GM18870 (cell line): ENCODE results near the gene MEGF11.
A peak's percentile ranks its signal among the peaks of the same experiment; 100 is the strongest.

Experiments
- ATAC-seq: cut with Tn5 transposase; IDR thresholded peaks from one replicate; pipeline ENCODE4 v1.9.1; 2021; ENCODE audit warnings: moderate library complexity; ENCODE audit not compliant: unreplicated experiment

MEGF11 gene

GRCh38 chr15:65927545-65927944, 326.0 kb downstream of the MEGF11 start:
- ATAC-seq = no peak

GRCh38 chr15:65926899-65927298, 326.7 kb downstream of the MEGF11 start:
- peak; percentile 60 for ATAC-seq

GRCh38 chr15:65926459-65926858, 327.1 kb downstream of the MEGF11 start:
- ATAC-seq = no peak

- no peak for ATAC-seq
Measured at GRCh38 chr15:65925338-65925737, 328.2 kb downstream of the MEGF11 start.

- ATAC-seq = no peak
Measured at GRCh38 chr15:65924004-65924403, 329.5 kb downstream of the MEGF11 start.

GRCh38 chr15:65923264-65923663, 330.3 kb downstream of the MEGF11 start:
- ATAC-seq = no peak

- no peak for ATAC-seq
Measured at GRCh38 chr15:65922621-65923020, 330.9 kb downstream of the MEGF11 start.

- no peak for ATAC-seq
Measured at GRCh38 chr15:65921780-65922179, 331.8 kb downstream of the MEGF11 start.

- ATAC-seq = no peak
Measured at GRCh38 chr15:65920825-65921309, 332.7 kb downstream of the MEGF11 start.

GRCh38 chr15:65920121-65920520, 333.4 kb downstream of the MEGF11 start:
- ATAC-seq = no peak

GRCh38 chr15:65919353-65919752, 334.2 kb downstream of the MEGF11 start:
- ATAC-seq = no peak

GRCh38 chr15:65918945-65919344, 334.6 kb downstream of the MEGF11 start:
- ATAC-seq = no peak

GRCh38 chr15:65918357-65918920, 335.1 kb downstream of the MEGF11 start:
- ATAC-seq = no peak

GRCh38 chr15:65917936-65918335, 335.6 kb downstream of the MEGF11 start:
- ATAC-seq = no peak

GRCh38 chr15:65917407-65917756, 336.2 kb downstream of the MEGF11 start:
- ATAC-seq = peak; percentile 12

- ATAC-seq = peak; percentile 53
Measured at GRCh38 chr15:65916664-65917406, 336.7 kb downstream of the MEGF11 start.

GRCh38 chr15:65916041-65916663, 337.4 kb downstream of the MEGF11 start:
- no peak for ATAC-seq

- no peak for ATAC-seq
Measured at GRCh38 chr15:65914981-65915925, 338.3 kb downstream of the MEGF11 start.

GRCh38 chr15:65914386-65914785, 339.2 kb downstream of the MEGF11 start:
- no peak for ATAC-seq

GRCh38 chr15:65913631-65914199, 339.8 kb downstream of the MEGF11 start:
- no peak for ATAC-seq

GRCh38 chr15:65912235-65912634, 341.3 kb downstream of the MEGF11 start:
- ATAC-seq = no peak
